Measurements from ENCODE around the gene SHISA8.

SHISA8 gene

GRCh38 chr22:41907436-41908401 lies 7.2 kb downstream of the SHISA8 start:
- H3K9ac ChIP-seq (ENCODE audit: low read length) = no peak overlapping the region
- H3K4me3 ChIP-seq (ENCODE audit: low read length) = no peak overlapping the region
- no peak overlapping the region for H3K27ac ChIP-seq (ENCODE audit: low read depth, low read length)
- peaks cover 22% of the 10 kb centered on the region for H3K27me3 ChIP-seq (ENCODE audit: control insufficient read depth, insufficient read depth, low read length)
- peaks cover 3% of the 10 kb centered on the region for H3K4me1 ChIP-seq (ENCODE audit: control insufficient read depth, insufficient read depth, low read length)
- peaks cover 20% of the 10 kb centered on the region for H3K36me3 ChIP-seq (ENCODE audit: control insufficient read depth, insufficient read depth, low read length)

GRCh38 chr22:41906822-41907221 lies 8.1 kb downstream of the SHISA8 start:
- Histone ChIP-seq H3K27me3 (ENCODE audit: control insufficient read depth, insufficient read depth, low read length) (peaks cover 13% of the 10 kb centered on the region), H3K9ac (ENCODE audit: low read length) (no peak overlapping the region), H3K36me3 (ENCODE audit: control insufficient read depth, insufficient read depth, low read length) (peaks cover 22% of the 10 kb centered on the region), H3K27ac (ENCODE audit: low read depth, low read length) (no peak overlapping the region), H3K4me3 (ENCODE audit: low read length) (no peak overlapping the region), H3K4me1 (ENCODE audit: control insufficient read depth, insufficient read depth, low read length) (peaks cover 3% of the 10 kb centered on the region)

- Histone ChIP-seq H3K4me3 (ENCODE audit: low read length) (no peak overlapping the region), H3K27me3 (ENCODE audit: control insufficient read depth, insufficient read depth, low read length) (peaks cover 5% of the 10 kb centered on the region), H3K36me3 (ENCODE audit: control insufficient read depth, insufficient read depth, low read length) (peaks cover 23% of the 10 kb centered on the region), H3K9ac (ENCODE audit: low read length) (no peak overlapping the region), H3K4me1 (ENCODE audit: control insufficient read depth, insufficient read depth, low read length) (peaks cover under 1% of the 10 kb centered on the region), H3K27ac (ENCODE audit: low read depth, low read length) (no peak overlapping the region)
Observed at GRCh38 chr22:41905411-41906202, 9.3 kb downstream of the SHISA8 start.

GRCh38 chr22:41904450-41905410 lies 10.1 kb downstream of the SHISA8 start:
- H3K4me1 ChIP-seq (ENCODE audit: control insufficient read depth, insufficient read depth, low read length) = no peaks in the 10 kb centered on the region
- H3K27ac ChIP-seq (ENCODE audit: low read depth, low read length) = no peak overlapping the region
- no peak overlapping the region for H3K9ac ChIP-seq (ENCODE audit: low read length)
- peaks cover 30% of the 10 kb centered on the region for H3K36me3 ChIP-seq (ENCODE audit: control insufficient read depth, insufficient read depth, low read length)
- no peak overlapping the region for H3K4me3 ChIP-seq (ENCODE audit: low read length)
- peaks cover 5% of the 10 kb centered on the region for H3K27me3 ChIP-seq (ENCODE audit: control insufficient read depth, insufficient read depth, low read length)

GRCh38 chr22:41902932-41903421 lies 11.9 kb downstream of the SHISA8 start:
- Histone ChIP-seq H3K36me3 (ENCODE audit: control insufficient read depth, insufficient read depth, low read length) (peaks cover 41% of the 10 kb centered on the region), H3K27me3 (ENCODE audit: control insufficient read depth, insufficient read depth, low read length) (no peaks in the 10 kb centered on the region), H3K4me3 (ENCODE audit: low read length) (no peak overlapping the region), H3K9ac (ENCODE audit: low read length) (no peak overlapping the region), H3K27ac (ENCODE audit: low read depth, low read length) (no peak overlapping the region), H3K4me1 (ENCODE audit: control insufficient read depth, insufficient read depth, low read length) (no peaks in the 10 kb centered on the region)

- peaks cover 43% of the 10 kb centered on the region for H3K36me3 ChIP-seq (ENCODE audit: control insufficient read depth, insufficient read depth, low read length)
- H3K27ac ChIP-seq (ENCODE audit: low read depth, low read length) = no peak overlapping the region
- H3K9ac ChIP-seq (ENCODE audit: low read length) = no peak overlapping the region
- H3K27me3 ChIP-seq (ENCODE audit: control insufficient read depth, insufficient read depth, low read length) = no peaks in the 10 kb centered on the region
- no peaks in the 10 kb centered on the region for H3K4me1 ChIP-seq (ENCODE audit: control insufficient read depth, insufficient read depth, low read length)
- H3K4me3 ChIP-seq (ENCODE audit: low read length) = no peak overlapping the region
Observed at GRCh38 chr22:41902016-41902415, 12.9 kb downstream of the SHISA8 start.

GRCh38 chr22:41900652-41901312 lies 14.1 kb downstream of the SHISA8 start:
- Histone ChIP-seq H3K36me3 (ENCODE audit: control insufficient read depth, insufficient read depth, low read length) (peaks cover 49% of the 10 kb centered on the region), H3K9ac (ENCODE audit: low read length) (no peak overlapping the region), H3K27ac (ENCODE audit: low read depth, low read length) (no peak overlapping the region), H3K27me3 (ENCODE audit: control insufficient read depth, insufficient read depth, low read length) (no peaks in the 10 kb centered on the region), H3K4me3 (ENCODE audit: low read length) (no peak overlapping the region), H3K4me1 (ENCODE audit: control insufficient read depth, insufficient read depth, low read length) (no peaks in the 10 kb centered on the region)

GRCh38 chr22:41899992-41900651 lies 14.8 kb downstream of the SHISA8 start:
- no peak overlapping the region for H3K9ac ChIP-seq (ENCODE audit: low read length)
- no peaks in the 10 kb centered on the region for H3K27me3 ChIP-seq (ENCODE audit: control insufficient read depth, insufficient read depth, low read length)
- no peak overlapping the region for H3K4me3 ChIP-seq (ENCODE audit: low read length)
- H3K27ac ChIP-seq (ENCODE audit: low read depth, low read length) = no peak overlapping the region
- no peaks in the 10 kb centered on the region for H3K4me1 ChIP-seq (ENCODE audit: control insufficient read depth, insufficient read depth, low read length)
- H3K36me3 ChIP-seq (ENCODE audit: control insufficient read depth, insufficient read depth, low read length) = peaks cover 45% of the 10 kb centered on the region

- Histone ChIP-seq H3K27ac (ENCODE audit: low read depth, low read length) (no peak overlapping the region), H3K36me3 (ENCODE audit: control insufficient read depth, insufficient read depth, low read length) (peaks cover 42% of the 10 kb centered on the region), H3K27me3 (ENCODE audit: control insufficient read depth, insufficient read depth, low read length) (no peaks in the 10 kb centered on the region), H3K4me1 (ENCODE audit: control insufficient read depth, insufficient read depth, low read length) (no peaks in the 10 kb centered on the region), H3K4me3 (ENCODE audit: low read length) (no peak overlapping the region), H3K9ac (ENCODE audit: low read length) (no peak overlapping the region)
Observed at GRCh38 chr22:41899110-41899509, 15.8 kb downstream of the SHISA8 start.

GRCh38 chr22:41898645-41899044 lies 16.2 kb downstream of the SHISA8 start:
- Histone ChIP-seq H3K27ac (ENCODE audit: low read depth, low read length) (no peak overlapping the region), H3K36me3 (ENCODE audit: control insufficient read depth, insufficient read depth, low read length) (peaks cover 47% of the 10 kb centered on the region), H3K4me1 (ENCODE audit: control insufficient read depth, insufficient read depth, low read length) (no peaks in the 10 kb centered on the region), H3K4me3 (ENCODE audit: low read length) (no peak overlapping the region), H3K27me3 (ENCODE audit: control insufficient read depth, insufficient read depth, low read length) (no peaks in the 10 kb centered on the region), H3K9ac (ENCODE audit: low read length) (no peak overlapping the region)

Measured in rectal smooth muscle tissue (tissue), 1 donor.